ENCODE results near the gene HSH2D. TPM values are rescaled to one million over a fixed set of nuclear protein-coding genes. Genes with fewer than 3 reads are reported as not detected.

The HSH2D gene
- total and polyA plus RNA-seq, 9 of the 15 experiments (the other 6 are each of a cell fraction or from before 2014, with no cell fraction given): 0.03 to 1.1 (median 0.35) TPM; not detected in 1

GRCh38 chr19:16136185-16136999 is 7.1 kb upstream of the HSH2D start:
- no peak overlapping the region for H3K4me3 ChIP-seq
- peaks cover 0 to 3% of the 10 kb centered on the region in 2 experiments; a peak in 1 of 5 replicates for H3K4me1 ChIP-seq (replicated peaks in 1 of 2; ENCODE audit: control insufficient read depth in 2 of 2, insufficient read depth in 2 of 2, low read length in 2 of 2)
- ChIA-PET CTCF (ENCODE audit: low intra/inter-chr PET ratio) (no interaction called here), POLR2A (interaction anchor here (0.6 to 0.9 kb wide), 3 partner anchors 10 to 38 kb away, joined by 3 to 5 read pairs (median 4); no protein-coding TSS in a partner anchor)
- DNase-seq (ENCODE audit: extremely low read depth in 1 of 4, low spot score in 3 of 4) (no peak), FAIRE-seq (no peak), ATAC-seq (no peak)
- H2AFZ ChIP-seq (ENCODE audit: low read depth, low read length): no peak overlapping the region
- peaks cover 29% of the 10 kb centered on the region; the same call in 2 of the 3 replicates for H3K36me3 ChIP-seq (ENCODE audit: control insufficient read depth, insufficient read depth, low read length)
- no peaks in the 10 kb centered on the region for H3K9me3 ChIP-seq (replicated peaks; ENCODE audit: control insufficient read depth, insufficient read depth, low read depth, low read length)
- intact Hi-C loops (cut with micrococcal nuclease): no loop called here
- H3K27ac ChIP-seq (ENCODE audit: extremely low read depth, low read depth, low read length): no peak overlapping the region
- no peak overlapping the region for H3K4me2 ChIP-seq (ENCODE audit: insufficient read depth, low read length)
- peaks cover 4% of the 10 kb centered on the region; the same call in 1 of the 2 replicates for H4K20me1 ChIP-seq (replicated peaks; ENCODE audit: control insufficient read depth, insufficient read depth, low read length)
- WGBS (ENCODE audit: insufficient coverage, low coverage, missing lambda C conversion rate): 10% methylated on average over 16 of the region's 16 CpGs
- in situ Hi-C loops (cut with MboI): no loop called here
- H3K79me2 ChIP-seq (ENCODE audit: control insufficient read depth, insufficient read depth, low read length): no peaks in the 10 kb centered on the region
- no TSS peak for BruUV-seq (replicated peaks)
- no peak for TF ChIP-seq ZNF717 (CRISPR knock-in tag; IDR thresholded peaks at IDR 0.05)
- TF ChIP-seq ZNF407 (IDR thresholded peaks at IDR 0.05; ENCODE audit: low read depth): no peak
- TF ChIP-seq KAT8 (IDR thresholded peaks at IDR 0.05; ENCODE audit: low read depth): no peak
- no peak for TF ChIP-seq SMC3 (conservative IDR thresholded peaks at IDR 0.05; ENCODE audit: insufficient read depth, low read depth, low read length)
- no peak for TF ChIP-seq ARID1B (IDR thresholded peaks at IDR 0.05)
- TF ChIP-seq ZKSCAN1 (IDR thresholded peaks at IDR 0.05; ENCODE audit: low read depth, low read length): no peak
- TF ChIP-seq RFX5 (IDR thresholded peaks at IDR 0.05; ENCODE audit: low read depth, low read length): no peak
- no peaks in the 10 kb centered on the region for H3K9me1 ChIP-seq (ENCODE audit: control insufficient read depth, insufficient read depth, low read length)
- no peaks in the 10 kb centered on the region for H3K27me3 ChIP-seq (ENCODE audit: control insufficient read depth in 2 of 2, insufficient read depth in 2 of 2, low read length in 2 of 2)
- H3K9ac ChIP-seq (ENCODE audit: insufficient read depth in 1 of 2, low read depth in 2 of 2, low read length in 2 of 2): no peak overlapping the region; a peak in 1 of 4 replicates

All from K562 (cell line).